GM18907 (cell line): Measurements from ENCODE around the gene TAGLN2.

Experiments used
- ATAC-seq: cut with Tn5 transposase; IDR thresholded peaks from one replicate; pipeline ENCODE4 v1.9.1; 2021; ENCODE audit warnings: mild to moderate bottlenecking, moderate library complexity; ENCODE audit not compliant: unreplicated experiment

The TAGLN2 gene

GRCh38 chr1:159879977-159880376, 45.3 kb downstream of the TAGLN2 start:
- ATAC-seq = no peak

DNA sequence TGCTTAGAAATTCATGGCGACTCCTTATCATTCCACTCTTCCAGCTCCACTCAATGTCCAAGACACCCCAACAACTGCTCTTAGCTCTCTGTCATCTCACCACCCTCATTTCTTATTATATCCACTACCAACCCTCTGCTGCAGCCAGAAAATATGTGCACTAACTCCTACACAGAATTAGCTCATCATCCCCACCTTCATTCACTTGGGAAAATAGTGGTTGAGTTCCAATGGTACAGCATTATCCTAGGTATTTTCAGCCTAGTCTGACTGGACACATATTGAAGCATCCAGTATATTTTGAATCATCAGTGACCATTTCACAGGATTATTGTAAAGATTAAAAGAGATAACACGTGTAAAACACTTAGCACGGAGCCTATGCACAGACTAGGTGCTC, 46.2 kb downstream of the TAGLN2 start:
- no peak for ATAC-seq

DNA sequence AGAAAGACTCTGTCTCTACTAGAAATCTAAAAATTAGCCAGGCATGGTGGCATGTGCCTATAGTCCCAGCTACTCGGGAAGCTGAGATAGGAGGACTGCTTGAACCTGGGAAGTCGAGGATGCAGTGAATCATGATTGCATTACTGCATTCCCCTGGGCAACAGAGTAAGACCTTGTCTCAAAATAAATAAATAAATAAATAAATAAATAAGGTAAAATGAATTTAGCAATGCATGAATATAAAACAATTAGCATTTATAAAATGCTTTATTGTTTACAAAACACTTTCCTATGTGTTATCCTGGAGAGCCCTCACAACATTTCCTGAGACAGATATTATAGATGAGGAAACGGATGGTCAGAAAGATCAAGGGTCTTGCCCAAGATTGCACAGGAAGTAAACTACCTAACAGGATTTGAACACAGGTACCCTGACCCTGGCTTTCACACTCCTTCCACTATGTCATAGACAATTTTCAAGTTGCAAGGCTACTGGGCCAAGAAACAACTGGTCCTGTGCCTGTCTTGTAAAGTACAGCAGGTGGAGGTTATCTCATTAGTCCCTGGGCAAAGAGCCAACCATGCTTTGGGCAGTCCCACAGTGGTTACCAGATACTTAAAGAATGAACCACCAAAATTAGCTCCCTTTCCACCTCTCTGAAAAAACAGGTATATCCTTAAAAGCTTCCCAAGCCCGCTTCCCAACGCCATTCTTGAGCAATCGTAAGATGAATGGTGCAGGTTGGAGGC, 47.4 kb downstream of the TAGLN2 start:
- no peak for ATAC-seq

DNA sequence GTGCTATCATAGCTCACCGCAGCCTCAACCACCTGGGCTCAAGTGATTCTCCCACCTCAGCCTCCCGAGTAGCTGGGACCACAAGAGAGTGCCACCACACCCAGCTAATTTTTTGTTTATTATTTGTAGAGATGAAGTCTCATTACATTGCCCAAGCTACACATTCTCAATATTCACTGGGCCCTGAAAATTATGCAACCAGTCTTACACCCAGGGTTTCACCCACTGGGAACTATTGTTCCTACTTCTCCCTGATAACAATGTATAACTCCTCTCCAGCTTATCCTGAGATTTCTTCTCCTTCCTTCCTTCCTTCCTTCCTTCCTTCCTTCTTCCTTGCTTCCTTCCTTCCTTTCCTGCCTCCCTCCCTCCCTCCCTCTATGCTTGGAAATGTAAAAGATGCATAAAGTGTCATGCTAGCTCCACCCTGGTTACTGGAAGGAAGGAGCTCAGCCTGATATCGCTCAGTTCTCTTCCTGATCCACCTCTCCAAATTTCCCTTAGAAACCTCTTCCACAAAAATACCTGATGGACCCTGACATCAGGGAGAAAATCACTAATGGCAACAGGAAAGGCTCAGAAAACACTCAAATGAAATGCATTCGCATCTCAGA, 51.7 kb downstream of the TAGLN2 start:
- ATAC-seq = no peak

- no peak for ATAC-seq
Measured at GRCh38 chr1:159872891-159873290, 52.4 kb downstream of the TAGLN2 start.

GRCh38 chr1:159870704-159871103, 54.6 kb downstream of the TAGLN2 start:
- no peak for ATAC-seq

DNA sequence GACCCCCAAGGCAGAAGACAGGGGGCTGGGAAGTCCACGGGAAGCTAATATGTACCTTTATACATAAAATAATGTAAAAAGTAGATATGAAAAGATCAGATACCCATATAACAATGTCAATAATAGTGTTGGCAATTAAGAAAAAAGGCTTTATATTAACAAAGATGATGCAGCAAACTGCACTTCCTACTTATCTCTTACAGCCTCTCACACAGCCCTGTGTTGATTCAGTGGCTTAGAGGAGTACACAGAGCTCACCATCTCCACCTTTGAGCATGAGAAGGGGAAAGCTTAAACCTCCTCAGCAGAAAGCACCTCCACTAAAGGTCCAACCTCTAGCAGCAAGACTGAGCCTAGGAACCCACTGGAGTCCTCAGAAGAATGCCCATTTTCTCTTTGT, 55.7 kb downstream of the TAGLN2 start:
- no peak for ATAC-seq

GRCh38 chr1:159869173-159869572, 56.1 kb downstream of the TAGLN2 start:
- no peak for ATAC-seq

- ATAC-seq = no peak
Measured at GRCh38 chr1:159868766-159869165, 56.5 kb downstream of the TAGLN2 start.
